Ovary (tissue), 1 donor: ENCODE data around the gene SS18L1.

Experiments used
- EP300 ChIP-seq: sonication (generic); formaldehyde crosslinking; IDR thresholded peaks from one replicate; pipeline ENCODE4 v1.6.1; 2017; ENCODE audit warnings: antibody characterized with exemption
- POLR2A ChIP-seq: fragments of 450-650 bp; IDR thresholded peaks from one replicate; pipeline ENCODE4 v1.6.1; 2017; ENCODE audit warnings: antibody characterized with exemption, mild to moderate bottlenecking, moderate library complexity

DNA sequence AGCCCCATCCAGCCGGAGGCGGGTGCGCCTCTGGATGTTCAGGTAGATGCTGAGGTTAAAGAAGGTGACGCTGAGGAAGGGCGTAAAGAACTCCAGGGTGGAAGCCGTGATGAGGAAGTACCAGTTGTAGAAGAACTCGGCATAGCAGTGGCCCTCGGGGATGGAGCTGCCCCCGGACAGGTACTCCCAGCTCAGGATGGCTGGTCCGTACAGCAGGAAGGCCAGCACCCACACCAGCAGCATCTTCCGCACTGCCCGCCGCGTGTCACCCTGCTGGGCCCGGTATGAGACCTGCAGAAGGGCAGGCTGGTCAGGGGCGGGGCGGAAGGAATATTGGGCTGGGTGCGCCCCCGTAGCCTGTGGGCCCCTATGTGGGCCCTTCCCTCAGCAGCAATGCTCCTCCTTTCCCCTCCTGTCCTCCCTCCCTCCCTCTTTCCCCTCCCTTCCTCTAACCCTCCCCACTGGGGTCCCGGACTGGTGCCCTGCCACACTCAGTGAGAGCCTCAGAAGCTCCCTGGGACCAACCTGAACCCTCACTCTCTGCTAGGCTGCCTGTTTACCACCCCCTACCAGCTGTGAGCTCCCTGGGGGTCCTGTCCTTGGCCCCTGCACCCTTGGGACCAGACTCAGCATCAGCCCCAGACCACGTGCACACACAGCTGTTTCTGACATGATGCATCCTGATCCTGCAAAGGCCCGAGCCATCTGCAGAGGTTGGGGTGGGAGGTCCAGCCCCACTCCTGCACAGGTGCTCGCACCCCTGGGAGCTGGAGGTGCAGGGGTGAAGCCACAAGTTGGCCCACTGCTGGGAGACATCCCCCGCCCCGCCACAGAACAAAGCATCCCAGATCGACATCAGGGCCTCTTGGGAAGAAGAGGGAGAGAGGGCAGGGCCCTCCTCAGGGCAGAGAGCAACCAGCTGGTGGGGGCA is 73.3 kb downstream of the SS18L1 start:
- no peak for TF ChIP-seq POLR2A
- TF ChIP-seq EP300 = no peak
